MG63 (cell line): ENCODE results near the gene WDR49. TPM values are rescaled to one million over a fixed set of nuclear protein-coding genes. Genes with fewer than 3 reads are reported as not detected.

Source experiments
- DNase-seq: peaks from one replicate; pipeline ENCODE4 v3.0.0-alpha.2; 2020
- H3K27me3 ChIP-seq: fragments of 250-450 bp; sonication (Bioruptor Pico); 2 replicates; pipeline ENCODE4 v1.5.1; 2020; ENCODE audit warnings: mild to moderate bottlenecking, moderate library complexity
- H3K36me3 ChIP-seq: fragments of 250-450 bp; sonication (Bioruptor Pico); 2 replicates; pipeline ENCODE4 v1.5.1; 2020; ENCODE audit warnings: mild to moderate bottlenecking, moderate library complexity
- H3K4me3 ChIP-seq: fragments of 250-450 bp; sonication (Bioruptor Pico); 2 replicates; pipeline ENCODE4 v1.5.1; 2020; ENCODE audit warnings: mild to moderate bottlenecking, moderate library complexity
- H3K9me3 ChIP-seq: fragments of 250-450 bp; sonication (Bioruptor Pico); 2 replicates; pipeline ENCODE4 v1.5.1; 2020; ENCODE audit warnings: mild to moderate bottlenecking, moderate library complexity
- total RNA-seq: library from RNA; depleted of rRNA; stranded (reverse); fragments of >200 nt; shearing (Covaris generic); gene quantifications from 2 replicates; pipeline ENCODE4 v1.2.3, GENCODE V29; 2014; ENCODE audit warnings: low replicate concordance; rRNA removed

WDR49 gene
- total RNA-seq, 1 experiment from 2014 or later: not detected

DNA sequence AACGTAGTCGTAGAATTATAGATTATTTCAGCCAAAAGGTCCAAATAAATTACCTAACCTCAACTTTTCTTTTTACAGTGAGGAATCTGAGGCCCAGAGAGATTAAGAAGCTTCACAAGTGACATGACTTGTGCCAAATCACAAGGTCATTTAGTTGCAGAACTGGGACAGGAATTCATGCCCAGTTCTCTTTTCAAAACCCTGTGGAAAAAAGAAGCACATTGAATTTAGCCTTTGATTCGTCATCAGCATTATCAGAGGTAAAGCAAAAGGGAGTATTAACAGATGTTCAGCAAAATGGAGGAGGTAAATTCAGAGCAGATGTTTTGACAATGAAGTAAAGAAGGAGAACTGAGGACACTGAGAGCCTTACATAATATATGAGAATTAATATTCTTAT, 184.4 kb downstream of the WDR49 start:
- Histone ChIP-seq H3K9me3 (no peaks in the 10 kb centered on the region), H3K27me3 (0 out of 2 replicates have a peak, but pooled peaks cover under 1% of the 10 kb centered on the region), H3K4me3 (no peak overlapping the region), H3K36me3 (no peaks in the 10 kb centered on the region)
- DNase-seq: no peak

DNA sequence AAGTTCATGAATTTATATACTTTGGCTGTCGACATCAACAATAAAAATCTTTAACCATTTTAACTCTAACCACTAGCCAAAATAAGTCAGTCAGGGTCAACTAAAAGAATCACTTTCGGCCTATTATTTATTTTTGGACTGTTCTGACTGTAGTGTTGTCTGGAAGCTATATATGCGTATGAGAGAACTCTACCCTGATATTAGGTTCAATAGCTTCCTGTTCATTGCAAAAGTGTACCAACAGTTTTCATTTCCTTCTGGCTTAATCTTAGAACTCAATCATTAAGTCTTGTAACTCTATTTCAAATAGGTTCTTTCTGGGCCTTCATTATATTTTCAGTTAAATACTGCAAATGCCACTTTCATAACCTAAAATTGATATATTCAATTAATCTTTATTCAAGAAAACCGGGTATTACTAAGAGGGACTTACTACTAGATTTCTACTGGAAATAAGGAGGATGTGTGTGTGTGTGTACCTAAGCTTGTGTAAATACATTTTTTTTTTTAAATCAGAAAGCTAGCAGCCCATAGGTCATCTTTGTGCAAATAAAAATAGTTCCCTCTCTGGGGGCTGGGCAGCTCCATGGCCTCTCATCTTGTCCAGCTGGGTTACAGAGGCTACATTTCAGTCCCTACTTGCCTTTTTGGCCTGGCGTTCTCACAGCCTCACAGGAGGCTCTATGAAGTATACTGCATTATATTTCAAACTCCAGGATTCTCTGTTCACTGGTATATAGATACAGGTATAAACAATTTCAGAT, 185.7 kb downstream of the WDR49 start:
- H3K36me3 ChIP-seq: no peaks in the 10 kb centered on the region
- H3K4me3 ChIP-seq: no peak overlapping the region
- H3K9me3 ChIP-seq: no peaks in the 10 kb centered on the region
- no peaks in the 10 kb centered on the region for H3K27me3 ChIP-seq
- DNase-seq: no peak

DNA sequence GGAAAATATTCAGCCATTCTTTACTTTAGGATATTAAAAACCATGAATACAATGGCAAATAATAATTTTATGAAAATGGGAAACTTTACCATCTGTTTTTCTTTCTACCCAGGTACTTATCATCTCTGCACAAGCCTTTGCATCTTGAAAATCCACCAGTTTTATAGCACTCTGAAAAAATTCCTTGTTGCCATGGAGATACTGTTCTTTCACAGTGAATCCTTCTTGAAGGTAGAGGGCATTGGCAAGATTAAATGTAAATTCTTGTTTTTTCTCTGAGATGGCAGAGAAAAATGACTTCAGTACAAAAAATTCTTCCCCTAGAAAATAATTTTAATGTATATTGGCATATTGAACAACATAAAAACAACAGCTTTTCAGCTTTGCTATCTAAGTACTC, 186.8 kb downstream of the WDR49 start:
- no peaks in the 10 kb centered on the region for H3K9me3 ChIP-seq
- DNase-seq: no peak
- H3K27me3 ChIP-seq: no peaks in the 10 kb centered on the region
- H3K36me3 ChIP-seq: no peaks in the 10 kb centered on the region
- H3K4me3 ChIP-seq: no peak overlapping the region

DNA sequence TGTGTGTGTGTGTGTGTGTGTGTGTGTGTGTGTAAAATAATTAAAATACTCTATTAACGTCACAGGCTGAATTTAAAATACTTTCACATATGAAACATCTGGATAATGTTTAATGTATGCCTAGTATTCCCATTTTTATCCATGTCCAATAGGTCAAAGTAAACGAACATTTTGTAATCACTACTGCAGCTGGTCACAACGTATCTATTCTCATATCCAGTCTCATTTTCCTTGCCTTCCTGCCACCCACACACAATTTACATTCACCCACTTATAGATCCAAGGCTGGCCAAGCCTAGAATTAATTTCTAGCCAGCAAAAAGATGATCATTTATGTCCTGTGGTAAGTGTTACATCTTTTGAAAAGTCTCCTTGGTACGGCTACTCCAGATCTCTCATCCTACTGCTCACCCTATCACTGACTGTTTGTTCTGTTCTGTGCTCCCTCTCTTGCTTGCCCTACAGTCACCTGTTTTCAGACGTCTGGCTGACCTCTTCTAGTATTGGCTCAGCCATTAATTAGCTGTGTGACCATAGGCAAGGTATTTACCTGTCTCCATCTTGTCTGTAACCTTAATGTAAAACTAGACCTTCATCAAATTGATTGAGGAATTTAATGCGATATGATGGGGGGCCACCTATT, 197.5 kb downstream of the WDR49 start:
- no peak overlapping the region for H3K4me3 ChIP-seq
- no peak for DNase-seq

DNA sequence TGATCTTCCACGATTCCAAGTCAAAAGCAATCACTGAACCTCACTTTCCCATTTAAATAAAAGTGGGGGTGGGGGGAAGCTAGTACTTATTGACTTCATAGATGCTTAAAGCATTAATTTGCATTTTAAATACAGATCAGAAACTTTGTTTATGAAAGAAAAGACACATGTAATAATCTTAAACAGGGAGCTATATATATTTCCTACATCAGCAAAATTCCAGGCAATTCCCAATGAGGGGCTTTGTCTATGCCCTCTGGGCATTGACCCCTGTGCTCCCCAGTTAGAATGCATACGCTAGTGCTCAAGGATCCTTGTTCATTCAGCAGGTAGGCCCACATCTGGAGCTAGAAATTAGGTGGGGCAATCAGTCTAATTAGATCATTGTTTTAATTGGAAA, 199.9 kb downstream of the WDR49 start:
- Histone ChIP-seq H3K4me3 (no peak overlapping the region), H3K36me3 (no peaks in the 10 kb centered on the region), H3K9me3 (no peaks in the 10 kb centered on the region), H3K27me3 (no peaks in the 10 kb centered on the region)
- no peak for DNase-seq

More for the DNA sequence above, 197.5 kb downstream of the WDR49 start:
- Histone ChIP-seq H3K9me3 (no peaks in the 10 kb centered on the region), H3K36me3 (no peaks in the 10 kb centered on the region), H3K27me3 (no peaks in the 10 kb centered on the region)

DNA sequence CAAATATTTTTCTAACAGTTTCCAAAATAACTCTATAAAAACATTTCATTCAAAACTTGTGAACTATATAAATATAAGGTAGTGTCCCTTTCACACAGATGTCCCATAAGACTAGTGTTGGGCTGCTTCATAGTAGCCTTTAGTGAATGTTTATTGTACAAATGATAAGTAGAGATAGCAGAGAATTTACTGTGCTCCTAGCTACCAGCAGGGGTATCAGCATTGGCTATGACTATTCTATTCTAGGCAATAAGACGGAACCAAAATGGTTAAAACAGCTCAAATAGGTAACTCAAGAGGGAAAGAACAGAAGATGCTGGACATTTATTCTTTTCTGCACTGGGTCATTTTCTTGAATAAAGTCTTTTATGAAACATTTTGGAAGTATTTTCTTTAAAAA, 202.5 kb downstream of the WDR49 start:
- Histone ChIP-seq H3K36me3 (no peaks in the 10 kb centered on the region), H3K9me3 (no peaks in the 10 kb centered on the region), H3K4me3 (no peak overlapping the region), H3K27me3 (no peaks in the 10 kb centered on the region)
- no peak for DNase-seq

DNA sequence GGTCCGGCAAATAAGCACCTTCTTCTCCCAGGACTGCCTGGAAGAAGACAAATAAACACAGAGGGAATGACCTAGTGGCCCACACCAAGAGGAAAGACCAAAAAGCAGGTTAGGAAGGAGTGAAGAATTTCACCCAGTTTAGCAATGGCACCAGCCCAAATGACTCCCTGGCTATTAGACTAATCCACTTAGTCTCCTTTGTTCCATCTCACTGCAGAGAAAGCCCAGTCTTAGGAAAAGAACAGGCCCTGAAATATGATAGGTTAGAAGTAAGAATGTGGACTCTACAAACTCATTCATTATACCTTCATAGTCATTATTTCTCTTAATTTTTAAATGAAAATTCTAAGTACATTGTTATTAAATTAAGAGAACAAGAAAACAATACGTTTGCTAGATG, 203.1 kb downstream of the WDR49 start:
- no peak for DNase-seq
- H3K4me3 ChIP-seq: no peak overlapping the region
- no peaks in the 10 kb centered on the region for H3K27me3 ChIP-seq
- H3K9me3 ChIP-seq: no peaks in the 10 kb centered on the region
- H3K36me3 ChIP-seq: no peaks in the 10 kb centered on the region

DNA sequence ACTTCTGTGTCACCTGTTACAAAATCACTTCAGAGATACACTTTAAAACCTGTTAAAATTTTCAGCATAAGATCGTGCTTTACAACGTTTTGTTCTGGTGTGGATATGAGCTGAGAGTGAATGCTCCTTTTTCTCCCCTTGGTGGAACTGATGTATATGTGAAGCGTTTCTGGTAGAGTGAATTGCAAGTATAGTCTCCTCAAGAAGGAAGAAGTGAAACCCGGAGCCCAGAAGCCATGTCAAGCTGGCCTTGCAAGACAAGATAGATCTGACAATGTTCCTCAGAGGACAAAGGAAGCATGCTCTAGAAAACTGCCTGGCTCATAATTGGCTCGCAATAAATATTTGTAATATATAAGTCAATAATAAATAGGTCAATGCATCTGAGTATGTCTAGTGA, 203.5 kb downstream of the WDR49 start:
- no peaks in the 10 kb centered on the region for H3K9me3 ChIP-seq
- no peaks in the 10 kb centered on the region for H3K27me3 ChIP-seq
- no peaks in the 10 kb centered on the region for H3K36me3 ChIP-seq
- H3K4me3 ChIP-seq: no peak overlapping the region
- DNase-seq: no peak

DNA sequence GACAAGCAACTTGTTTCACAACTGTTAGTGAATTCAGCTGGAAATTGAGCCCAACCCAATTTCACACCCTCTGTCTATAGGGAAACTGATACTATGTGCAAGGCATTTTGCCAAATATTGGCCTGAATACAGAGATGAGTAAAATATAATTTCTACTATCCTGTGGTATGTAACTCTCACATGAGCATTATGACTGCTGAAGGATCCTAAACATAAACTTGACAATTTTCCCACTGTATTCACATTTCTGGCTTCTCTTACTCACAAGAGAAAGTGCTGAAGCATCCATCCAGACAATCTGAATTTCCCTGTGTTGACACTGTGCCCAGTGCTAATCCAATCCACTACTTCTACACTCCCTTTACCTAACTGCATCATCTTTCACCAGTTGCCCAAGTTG, 208.3 kb downstream of the WDR49 start:
- Histone ChIP-seq H3K36me3 (no peaks in the 10 kb centered on the region), H3K9me3 (no peaks in the 10 kb centered on the region), H3K4me3 (no peak overlapping the region), H3K27me3 (no peaks in the 10 kb centered on the region)
- DNase-seq: no peak

DNA sequence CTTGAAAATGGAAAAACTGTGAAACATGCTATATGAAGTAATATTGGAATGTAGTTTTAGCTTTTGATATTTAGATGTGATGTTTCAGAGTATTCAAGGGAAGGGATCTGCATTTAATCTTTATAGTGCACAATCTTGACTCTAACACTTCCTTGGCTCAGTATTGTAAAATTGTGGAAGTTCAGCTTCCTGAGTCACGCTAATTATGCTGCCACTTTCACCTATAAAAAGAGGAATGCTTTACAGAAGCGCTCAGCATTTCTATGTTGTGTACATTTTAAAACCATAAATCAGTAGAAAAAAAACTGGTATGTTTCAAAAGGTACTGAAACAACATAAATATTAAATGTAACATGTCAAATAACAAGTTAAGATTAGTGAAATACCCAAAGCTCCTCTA, 212.5 kb downstream of the WDR49 start:
- DNase-seq: no peak
- Histone ChIP-seq H3K9me3 (no peaks in the 10 kb centered on the region), H3K4me3 (no peak overlapping the region), H3K36me3 (no peaks in the 10 kb centered on the region), H3K27me3 (no peaks in the 10 kb centered on the region)

DNA sequence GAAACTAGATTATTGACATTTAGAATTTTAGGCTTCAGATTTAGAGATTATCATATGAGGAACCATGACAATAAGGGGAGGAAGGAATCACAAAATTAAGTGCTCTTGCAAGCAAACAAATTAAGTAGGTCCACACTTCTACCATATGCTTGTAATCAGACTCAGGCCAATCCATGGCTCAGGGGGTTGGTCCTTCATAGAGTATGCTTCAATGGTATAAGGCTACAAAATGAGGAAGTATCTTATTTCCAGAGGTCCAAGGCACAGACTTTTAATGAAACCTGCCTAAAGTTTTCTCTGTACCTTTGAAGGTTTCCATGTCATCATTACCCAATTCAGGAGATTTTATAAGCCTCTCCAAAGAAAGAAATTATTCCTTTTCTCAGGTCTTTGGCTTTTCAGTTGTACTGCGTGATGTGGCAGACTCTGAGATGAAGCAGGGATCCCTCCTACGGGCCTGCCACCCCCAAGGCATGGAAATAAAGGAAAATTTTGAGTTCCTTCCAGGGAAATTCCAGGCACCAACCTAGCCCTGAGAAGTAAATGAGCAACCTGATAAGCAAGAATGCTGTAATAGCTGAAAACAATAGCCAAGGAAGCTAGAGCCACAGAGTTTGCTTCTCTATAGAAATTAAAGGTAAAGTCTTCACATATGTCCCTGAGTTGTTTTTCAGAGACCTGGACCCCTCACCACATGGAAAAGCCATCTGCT, 216.2 kb downstream of the WDR49 start:
- H3K36me3 ChIP-seq: no peaks in the 10 kb centered on the region
- H3K4me3 ChIP-seq: no peak overlapping the region
- no peak for DNase-seq
- H3K9me3 ChIP-seq: no peaks in the 10 kb centered on the region
- no peaks in the 10 kb centered on the region for H3K27me3 ChIP-seq

Other genes with a start within 250 kb of the WDR49 start
- gene SERPINI2, start 179.9 kb downstream of the WDR49 start, total RNA-seq: not detected in 2 replicates
- gene PDCD10, start 81.0 kb upstream of the WDR49 start, total RNA-seq: 94.1 and 171 TPM in 2 replicates
- gene SERPINI1, start 81.8 kb upstream of the WDR49 start, total RNA-seq: 3.5 and 11.9 TPM in 2 replicates